GM18858 (cell line): ENCODE results near the gene SLIT2.

Experiments used
- ATAC-seq: cut with Tn5 transposase; IDR thresholded peaks from one replicate; pipeline ENCODE4 v1.9.1; 2021; ENCODE audit not compliant: unreplicated experiment

The SLIT2 gene

GRCh38 chr4:20299515-20299914 is 47.8 kb downstream of the SLIT2 start:
- no peak for ATAC-seq

- no peak for ATAC-seq
These were observed 49.5 kb downstream of the SLIT2 start for GRCh38 chr4:20301161-20301560.
